ENCODE measurements around the gene FAM13A.
"Not testable (repeated sequence)": the region's sequence is repeated elsewhere in the genome, so short reads cannot be mapped to it uniquely, and the experiment has no call there.

Gene FAM13A

GRCh38 chr4:89039730-89040338 lies 17.2 kb downstream of the FAM13A start:
- DNase-seq = peak; percentile 86

GRCh38 chr4:89036535-89036934 lies 20.4 kb downstream of the FAM13A start:
- DNase-seq = no peak

GRCh38 chr4:89031272-89031671 lies 25.7 kb downstream of the FAM13A start:
- DNase-seq = no peak

DNA sequence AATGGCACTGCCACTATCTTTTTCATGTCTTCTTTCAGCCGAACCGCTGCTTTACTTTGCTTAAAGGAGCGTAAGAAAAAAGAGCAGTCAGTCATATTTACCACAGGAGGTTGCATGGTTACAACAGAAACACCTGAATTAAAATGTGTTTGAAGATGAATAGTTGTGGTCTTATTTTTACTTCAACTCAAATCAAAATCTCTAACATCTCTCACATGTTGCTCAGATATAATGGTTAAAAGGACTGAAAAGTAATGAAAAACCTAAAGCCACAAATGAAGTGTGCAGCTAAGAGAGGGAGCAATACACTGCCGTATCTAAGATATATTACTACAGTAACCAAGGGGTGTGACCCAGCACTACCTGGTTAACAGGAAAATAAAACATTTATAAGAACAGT lies 27.4 kb downstream of the FAM13A start:
- DNase-seq = no peak

DNA sequence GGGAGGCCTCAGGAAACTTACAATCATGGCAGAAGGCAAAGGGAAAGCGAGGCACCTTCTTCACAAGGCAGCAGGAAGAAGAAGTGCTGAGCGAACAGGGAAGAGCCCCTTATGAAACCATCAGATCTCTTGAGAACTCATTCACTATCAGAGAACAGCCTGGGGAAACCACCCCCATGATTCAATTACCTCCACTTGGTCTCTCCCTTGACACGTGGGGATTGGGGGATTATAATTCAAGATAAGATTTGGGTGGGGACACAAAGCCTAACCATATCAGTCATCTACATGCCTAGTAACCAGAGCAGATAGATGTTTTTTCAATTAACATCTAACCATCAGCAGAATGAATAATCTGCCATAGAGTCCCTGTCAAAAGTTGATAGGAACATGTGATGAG lies 30.4 kb downstream of the FAM13A start:
- DNase-seq = no peak

DNA sequence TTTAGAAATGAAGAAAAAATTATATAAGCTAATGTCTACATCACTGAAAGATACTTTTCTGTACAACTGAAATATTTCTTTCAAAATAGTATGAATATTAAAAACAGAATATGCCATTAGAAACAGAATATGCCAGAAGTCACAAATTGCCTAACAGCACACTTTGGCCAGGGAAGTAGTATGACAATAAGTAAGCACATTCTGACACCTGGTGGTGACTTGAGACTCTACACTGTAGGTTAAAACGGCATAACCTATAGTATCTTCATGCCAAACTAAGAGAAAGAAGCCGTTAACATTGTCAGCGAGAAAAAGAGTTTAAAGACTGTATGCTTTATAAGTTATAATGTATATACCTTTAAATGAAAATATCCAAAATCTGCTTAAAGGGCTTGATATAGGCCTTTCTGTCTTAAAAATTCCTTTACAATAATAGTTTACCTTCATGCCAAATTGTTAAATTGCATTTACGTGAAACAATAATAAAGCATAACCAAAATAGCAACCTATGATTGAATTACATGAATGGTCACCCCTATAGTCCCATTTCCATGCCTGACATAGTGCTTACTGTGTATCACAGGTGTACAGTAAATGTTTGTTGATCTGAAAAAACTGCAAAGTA lies 32.8 kb downstream of the FAM13A start:
- peak; percentile 78 for DNase-seq

DNA sequence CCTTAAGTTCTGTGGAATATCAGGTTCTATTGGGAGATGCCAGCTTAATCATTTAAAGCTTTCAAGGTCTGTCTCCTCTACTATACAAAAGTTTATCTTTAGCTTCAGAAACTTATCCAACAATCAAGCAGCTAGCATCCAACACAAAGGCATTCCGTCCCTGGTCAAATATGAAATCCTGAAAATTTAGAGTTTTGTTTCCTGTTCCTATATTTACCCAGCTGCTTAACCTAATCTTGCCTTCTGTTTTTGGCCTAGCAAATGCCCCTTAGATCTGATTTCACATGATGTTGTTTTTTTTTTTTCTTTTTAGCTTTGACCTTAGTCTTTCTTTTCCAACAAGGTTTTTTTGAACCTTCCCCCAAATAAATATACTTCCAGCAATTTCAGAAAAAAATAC lies 33.8 kb downstream of the FAM13A start:
- no peak for DNase-seq

DNA sequence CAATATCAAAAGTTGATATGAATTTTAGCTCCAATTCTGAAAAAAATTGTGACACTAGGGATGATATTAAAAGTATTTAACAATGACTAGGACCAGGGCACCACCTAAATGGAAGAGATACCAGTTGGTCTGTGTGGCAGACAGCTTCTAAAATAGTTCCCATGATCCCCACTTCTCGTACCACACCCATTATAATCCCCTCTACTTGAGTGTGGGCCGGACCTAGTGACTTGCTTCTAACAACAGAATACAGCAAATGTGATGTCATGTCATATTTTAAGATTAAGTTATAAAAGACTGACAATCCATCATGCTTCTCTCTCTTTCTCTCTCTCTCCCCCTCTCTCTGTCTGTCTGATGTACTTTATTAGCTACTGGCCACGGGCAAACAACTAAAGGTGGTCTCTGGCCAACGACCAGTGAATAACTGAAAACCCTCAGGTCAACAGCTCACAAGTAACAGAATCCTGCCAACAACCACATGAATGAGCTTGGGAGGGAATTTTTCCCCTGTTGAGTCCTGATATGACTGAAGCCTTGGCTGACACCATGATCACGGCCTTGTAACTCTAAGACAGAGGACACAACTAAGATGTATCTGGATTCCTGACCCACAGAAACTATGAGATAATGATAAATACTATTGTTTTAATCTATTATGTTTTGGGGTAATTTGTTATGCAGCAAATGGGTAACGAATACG lies 34.4 kb downstream of the FAM13A start:
- DNase-seq = peak; percentile 8

DNA sequence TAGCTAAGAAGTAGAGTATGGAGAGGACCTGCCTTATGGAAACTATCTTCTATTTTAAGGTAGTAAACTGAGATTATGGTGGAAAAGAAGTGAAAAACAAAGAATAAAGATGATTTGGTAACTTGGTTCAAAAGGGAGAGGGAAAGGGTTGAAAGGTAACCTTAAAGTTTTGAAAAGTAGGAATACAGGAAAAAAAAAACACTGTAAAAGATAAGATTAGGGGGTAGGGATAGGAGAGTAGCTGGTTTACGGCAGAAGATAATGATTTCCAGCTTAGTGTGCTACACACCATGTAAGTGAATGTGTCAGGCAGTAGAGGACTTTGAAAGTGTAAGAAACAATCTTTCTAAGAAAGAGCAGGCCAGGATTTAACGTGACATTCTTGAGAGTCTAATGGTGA lies 35.3 kb downstream of the FAM13A start:
- DNase-seq = no peak

DNA sequence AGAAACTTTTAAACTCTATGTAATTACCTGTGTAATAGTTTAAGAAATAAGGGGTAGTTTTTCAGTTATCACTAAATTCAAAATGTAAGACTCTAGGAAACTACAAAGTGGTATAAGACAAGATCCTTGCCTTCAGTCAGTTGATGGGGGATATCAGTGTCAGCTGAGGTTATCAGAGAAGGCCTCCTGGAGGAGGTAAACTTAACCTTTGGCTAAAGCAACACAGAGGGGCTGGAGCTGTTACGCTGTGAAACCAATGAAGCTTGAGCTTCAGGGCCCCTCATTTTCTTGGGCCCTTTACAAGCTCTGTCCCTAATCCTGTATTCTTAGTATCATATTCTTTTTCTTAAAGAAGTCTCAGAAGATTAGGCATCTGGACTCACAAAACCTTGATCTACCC lies 35.9 kb downstream of the FAM13A start:
- no peak for DNase-seq

GRCh38 chr4:89014897-89015296 lies 42.1 kb downstream of the FAM13A start:
- not testable (repeated sequence) for DNase-seq

DNA sequence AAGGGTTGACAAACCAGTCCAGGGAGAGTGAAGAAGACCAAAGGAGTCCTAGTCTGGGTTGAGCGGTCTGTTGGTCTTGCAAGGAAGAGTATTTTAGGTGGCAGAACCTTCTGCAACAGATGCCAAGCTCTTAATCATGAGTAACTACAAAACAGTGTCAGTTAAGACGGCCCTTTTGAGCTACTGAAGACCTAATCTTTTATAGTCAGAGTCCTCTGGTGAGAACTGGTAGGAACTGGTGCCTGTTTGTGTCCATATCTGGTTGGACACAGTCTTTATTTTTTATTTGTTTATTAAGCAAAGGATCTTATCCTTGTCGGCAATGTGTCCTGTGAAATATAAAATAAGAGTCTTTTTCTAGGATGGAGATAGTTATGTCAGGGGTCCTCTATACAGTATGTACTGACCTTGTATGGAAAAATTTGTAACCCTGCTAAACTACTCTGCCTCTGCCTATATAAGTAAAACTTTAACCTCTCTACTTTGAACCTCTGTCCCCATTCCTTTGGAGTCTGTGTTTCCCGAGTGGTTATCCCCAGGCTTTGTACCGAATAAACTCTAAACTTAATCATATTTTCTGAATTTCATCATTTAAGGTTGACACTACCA lies 47.1 kb downstream of the FAM13A start:
- DNase-seq = no peak

DNA sequence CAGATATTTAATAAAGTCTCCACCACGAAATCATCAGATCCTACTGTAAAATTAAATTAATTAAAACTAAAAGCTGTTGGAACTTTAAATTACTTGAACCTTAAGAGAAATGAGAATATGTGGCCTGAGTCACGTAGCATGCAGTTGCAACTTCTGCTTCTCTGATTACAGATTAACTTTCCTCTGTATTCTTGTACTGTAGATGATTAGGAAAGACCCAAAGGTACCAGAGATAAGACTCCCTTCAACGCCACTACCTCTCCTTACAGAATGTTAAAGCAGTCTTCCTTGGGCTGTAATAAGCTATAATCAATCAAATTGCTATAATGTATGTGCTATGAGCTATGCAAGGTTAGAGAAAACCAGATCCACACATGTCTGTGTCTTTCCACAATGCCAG lies 47.9 kb downstream of the FAM13A start:
- DNase-seq = no peak

DNA sequence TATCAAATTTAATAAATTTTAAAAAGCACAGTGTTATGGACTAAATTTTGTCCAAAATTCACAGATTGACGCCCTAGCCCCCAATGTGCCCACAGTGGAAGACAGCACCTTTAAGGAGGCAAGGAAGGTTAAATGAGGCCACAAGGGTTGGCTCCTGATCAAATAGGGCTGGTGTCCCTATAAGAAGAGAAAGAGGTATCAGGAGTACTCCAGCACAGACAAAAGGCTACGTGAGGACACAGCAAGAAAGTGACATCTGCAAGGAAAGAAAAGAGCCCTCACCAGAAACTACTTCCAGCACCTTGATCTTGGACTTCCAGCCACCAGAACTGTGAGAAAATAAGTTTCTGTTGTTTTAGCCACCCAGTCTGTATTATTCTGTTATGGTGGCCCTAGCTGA lies 48.8 kb downstream of the FAM13A start:
- DNase-seq = no peak

GRCh38 chr4:89007338-89007939 lies 49.5 kb downstream of the FAM13A start:
- no peak for DNase-seq

DNA sequence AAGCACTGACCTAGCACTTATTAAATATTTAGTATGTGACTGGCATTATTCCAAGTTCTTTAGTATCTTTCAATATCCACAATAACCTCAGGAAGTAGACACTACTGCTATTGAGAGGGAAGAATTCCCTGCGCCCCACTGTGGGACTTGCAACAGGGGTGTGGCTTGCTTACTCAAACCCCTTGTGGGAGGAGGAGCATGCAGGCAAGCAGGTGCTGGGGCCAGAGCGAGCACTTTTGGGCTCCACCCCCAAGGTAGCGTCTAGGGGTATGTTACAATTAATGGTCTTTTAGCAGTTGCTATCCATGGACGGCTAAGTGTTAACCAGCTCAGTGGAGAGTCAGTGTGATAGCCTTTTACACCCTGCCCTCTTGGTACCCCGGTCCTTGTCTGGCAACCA lies 50.7 kb downstream of the FAM13A start:
- DNase-seq = no peak

DNA sequence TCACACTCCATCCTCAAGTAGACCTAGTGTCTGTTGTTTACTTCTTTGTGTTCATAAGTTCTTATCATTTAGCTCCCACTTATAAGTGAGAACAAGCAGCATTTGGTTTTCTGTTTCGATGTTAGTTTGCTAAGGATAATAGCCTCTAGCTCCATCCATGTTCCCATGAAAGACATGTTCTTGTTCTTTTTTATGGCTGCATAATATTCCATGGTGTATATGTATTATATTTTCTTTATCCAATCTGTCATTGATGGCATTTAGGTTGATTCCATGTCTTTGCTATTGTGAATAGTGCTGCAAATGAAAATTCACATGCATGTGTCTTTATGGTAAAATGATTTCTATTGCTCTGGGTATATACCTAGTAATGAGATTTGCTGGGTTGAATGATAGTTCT lies 51.9 kb downstream of the FAM13A start:
- not testable (repeated sequence) for DNase-seq

GRCh38 chr4:89001647-89002445 lies 55.1 kb downstream of the FAM13A start:
- no peak for DNase-seq

GRCh38 chr4:89000844-89001360 lies 56.1 kb downstream of the FAM13A start:
- DNase-seq = peak; percentile 54

GRCh38 chr4:89000382-89000781 lies 56.6 kb downstream of the FAM13A start:
- DNase-seq = no peak

DNA sequence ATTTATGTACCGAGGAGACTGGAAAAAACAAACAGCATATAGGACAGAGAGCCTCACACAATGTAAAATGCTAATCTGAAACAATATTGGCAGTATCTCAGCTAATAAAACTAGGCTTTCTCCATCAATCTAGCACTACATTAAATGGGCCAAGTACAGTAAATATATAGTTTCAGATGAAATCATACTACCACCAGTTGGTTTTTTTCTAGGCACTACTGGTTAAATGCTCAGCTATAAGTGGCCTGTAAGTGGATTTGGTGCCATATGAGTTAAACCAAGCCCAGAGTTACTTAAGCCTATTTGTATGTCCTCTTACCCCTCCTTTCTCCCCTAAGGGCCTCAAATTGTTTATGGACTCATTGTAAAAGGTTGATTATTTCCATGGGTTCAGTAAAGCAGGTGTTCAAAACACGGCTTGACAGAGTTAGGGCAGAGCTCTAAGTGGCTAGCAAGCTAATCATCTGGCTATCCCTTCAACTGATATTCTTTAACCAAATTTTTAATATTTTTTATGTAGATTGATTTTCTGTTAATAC lies 57.5 kb downstream of the FAM13A start:
- no peak for DNase-seq

DNA sequence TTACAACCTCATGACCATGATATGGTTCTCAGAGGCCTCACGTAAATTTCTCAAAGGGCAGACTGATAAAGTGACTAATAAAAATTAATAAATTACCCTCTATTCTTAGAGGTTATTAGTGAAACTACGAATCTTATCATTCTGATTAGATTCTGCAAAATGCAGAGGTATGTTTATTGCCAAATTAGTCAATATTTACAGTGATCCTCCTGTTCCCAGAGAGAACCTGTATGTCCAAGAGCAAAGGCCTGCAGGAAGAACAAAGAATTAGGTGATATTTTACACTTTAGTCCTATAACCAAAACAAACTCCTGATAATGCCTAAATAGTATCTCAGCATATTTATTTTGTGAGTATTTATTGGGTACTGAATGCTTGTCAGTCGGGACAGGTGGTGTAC lies 58.1 kb downstream of the FAM13A start:
- no peak for DNase-seq

Measured in fibroblast of upper back skin (primary cell).